Astrocyte of the cerebellum (primary cell): ENCODE data around the gene PLK3.

ENCODE experiments used
- DNase-seq: peaks from one replicate; pipeline ENCODE4 v3.0.0-alpha.2; 2011; ENCODE audit warnings: low read depth
- H3K4me3 ChIP-seq: 2 replicates; pipeline ENCODE4 v1.5.1; 2011; ENCODE audit warnings: mild to moderate bottlenecking, low read depth, low read length, moderate library complexity
- in situ Hi-C: cut with HindIII; loops from 2 replicates; pipeline ENCODE4 v1.10.0; 2017; ENCODE audit warnings: low sequenced_read_pairs
- TF ChIP-seq, protein P1 (sequence below): IDR thresholded peaks from 2 replicates; pipeline ENCODE4 v1.5.1; 2012; ENCODE audit warnings: low read length, low read depth, moderate library complexity, mild to moderate bottlenecking; ENCODE audit errors: missing control alignments

Gene PLK3

GRCh38 chr1:44826375-44827196, 26.4 kb downstream of the PLK3 start:
- H3K4me3 ChIP-seq, result no peak overlapping the region
- no peak for DNase-seq
- in situ Hi-C loops, result no loop called here
- TF ChIP-seq, protein P1, sequence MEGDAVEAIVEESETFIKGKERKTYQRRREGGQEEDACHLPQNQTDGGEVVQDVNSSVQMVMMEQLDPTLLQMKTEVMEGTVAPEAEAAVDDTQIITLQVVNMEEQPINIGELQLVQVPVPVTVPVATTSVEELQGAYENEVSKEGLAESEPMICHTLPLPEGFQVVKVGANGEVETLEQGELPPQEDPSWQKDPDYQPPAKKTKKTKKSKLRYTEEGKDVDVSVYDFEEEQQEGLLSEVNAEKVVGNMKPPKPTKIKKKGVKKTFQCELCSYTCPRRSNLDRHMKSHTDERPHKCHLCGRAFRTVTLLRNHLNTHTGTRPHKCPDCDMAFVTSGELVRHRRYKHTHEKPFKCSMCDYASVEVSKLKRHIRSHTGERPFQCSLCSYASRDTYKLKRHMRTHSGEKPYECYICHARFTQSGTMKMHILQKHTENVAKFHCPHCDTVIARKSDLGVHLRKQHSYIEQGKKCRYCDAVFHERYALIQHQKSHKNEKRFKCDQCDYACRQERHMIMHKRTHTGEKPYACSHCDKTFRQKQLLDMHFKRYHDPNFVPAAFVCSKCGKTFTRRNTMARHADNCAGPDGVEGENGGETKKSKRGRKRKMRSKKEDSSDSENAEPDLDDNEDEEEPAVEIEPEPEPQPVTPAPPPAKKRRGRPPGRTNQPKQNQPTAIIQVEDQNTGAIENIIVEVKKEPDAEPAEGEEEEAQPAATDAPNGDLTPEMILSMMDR, result no peak

DNA sequence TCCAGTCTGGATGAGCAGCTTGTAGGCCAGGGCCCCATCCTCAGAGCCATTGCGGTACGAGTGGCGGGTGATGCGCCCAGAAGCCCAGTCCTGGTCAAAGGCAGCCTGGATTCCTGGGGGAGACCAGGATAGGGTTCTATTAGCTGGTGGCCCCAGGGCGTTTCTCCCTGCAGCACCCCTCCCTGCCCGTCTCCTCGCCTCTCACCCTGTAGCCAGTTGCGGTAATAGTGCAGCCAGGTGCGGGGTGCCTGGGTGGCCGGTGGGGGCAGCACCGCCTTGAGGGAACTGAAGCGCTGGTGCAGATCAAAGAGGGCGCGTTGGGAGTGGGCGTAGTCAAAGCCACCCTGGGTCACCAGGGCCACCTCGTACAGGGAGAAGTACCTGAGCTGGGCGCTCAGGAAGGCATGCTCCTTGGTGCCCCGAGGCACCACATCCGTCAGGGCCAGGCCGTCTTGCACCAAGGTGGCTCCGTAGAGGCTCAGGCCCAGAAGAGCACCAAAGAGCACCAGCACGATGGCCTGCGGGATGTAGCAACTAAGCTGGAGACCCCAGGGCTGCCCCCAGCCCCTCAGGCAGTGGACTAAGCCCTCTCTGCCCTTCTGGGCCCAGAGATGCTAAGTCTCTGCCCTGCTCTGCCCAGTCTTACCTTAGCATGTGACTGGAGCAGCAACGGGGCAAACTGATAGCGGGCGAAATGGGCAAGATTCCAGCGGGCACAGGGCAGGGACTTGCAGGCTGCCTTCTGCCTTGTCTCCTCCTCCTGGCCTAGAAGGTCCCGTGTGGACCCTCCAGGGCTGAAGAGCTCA, 27.2 kb downstream of the PLK3 start:
- in situ Hi-C loops, result no loop called here
- H3K4me3 ChIP-seq, result no peak overlapping the region
- TF ChIP-seq, protein P1, result no peak
- no peak for DNase-seq

GRCh38 chr1:44828003-44828651, 27.9 kb downstream of the PLK3 start:
- no peak overlapping the region for H3K4me3 ChIP-seq
- TF ChIP-seq, protein P1, result no peak
- in situ Hi-C loops, result no loop called here
- DNase-seq, result no peak

GRCh38 chr1:44828841-44829440, 28.8 kb downstream of the PLK3 start:
- DNase-seq, result no peak
- H3K4me3 ChIP-seq, result no peak overlapping the region
- in situ Hi-C loops, result no loop called here
- TF ChIP-seq, protein P1, result no peak

DNA sequence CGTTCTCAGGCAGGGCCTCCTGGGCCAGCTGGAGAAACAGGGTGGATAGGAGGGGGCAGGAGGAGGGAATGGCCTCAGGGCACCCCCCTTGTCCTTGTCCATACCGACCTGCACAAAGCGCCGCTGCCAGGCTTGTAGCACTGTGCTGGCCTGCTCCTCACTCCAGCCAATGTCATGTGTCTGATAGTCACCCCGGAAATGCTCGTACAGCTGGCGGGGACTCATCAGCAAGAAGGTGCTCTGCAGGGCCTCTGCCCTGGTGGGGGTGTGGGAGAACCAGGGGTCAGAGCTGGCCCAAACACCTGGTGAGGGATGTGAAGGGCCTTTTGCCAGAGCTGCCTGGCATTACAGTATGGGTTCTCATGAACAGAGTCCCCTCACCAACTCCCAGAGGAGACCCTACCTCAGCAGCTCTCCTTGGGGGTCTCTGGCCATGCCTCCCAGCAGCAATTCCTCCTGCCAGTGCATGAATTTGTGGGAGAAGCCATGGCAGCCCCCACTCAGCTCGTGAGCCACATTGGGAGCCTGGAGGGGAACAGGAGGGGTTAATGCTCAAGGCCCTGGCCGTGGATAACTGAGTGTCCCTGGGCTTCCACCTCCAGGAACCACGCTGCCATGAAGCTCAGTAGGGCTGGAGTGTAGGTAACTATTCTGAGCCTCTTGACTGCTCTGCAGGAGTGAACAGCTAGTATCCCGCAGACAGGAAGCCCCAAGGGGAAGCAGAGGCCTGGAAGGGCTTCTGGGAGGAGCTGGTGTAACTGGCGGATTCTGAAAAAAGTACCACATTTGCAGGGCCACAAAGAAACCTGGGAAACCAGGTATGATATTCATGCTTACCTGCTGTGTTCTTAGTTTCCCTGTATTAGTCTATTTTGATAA, 29.6 kb downstream of the PLK3 start:
- in situ Hi-C loops, result no loop called here

More for the DNA sequence above, 29.6 kb downstream of the PLK3 start:
- no peak for DNase-seq
- TF ChIP-seq, protein P1, result no peak
- no peak overlapping the region for H3K4me3 ChIP-seq
